Measurements from ENCODE around the gene HOXA13.

GRCh38 chr7:27203964-27204594 is 4.2 kb upstream of the HOXA13 start:
- TF ChIP-seq SUZ12 (IDR thresholded peaks at IDR 0.05; ENCODE audit: extremely low read depth, insufficient read depth, insufficient read length): no peak
- TF ChIP-seq ZNF274 (IDR thresholded peaks at IDR 0.05; ENCODE audit: low read depth, low read length): no peak
- TF ChIP-seq YY1 (IDR thresholded peaks at IDR 0.05; ENCODE audit: insufficient read depth, insufficient read length): no peak
